Skeletal muscle satellite cell (primary cell): Measurements from ENCODE around the gene P2RY4. TPM values are rescaled to one million over a fixed set of nuclear protein-coding genes. Genes with fewer than 3 reads are reported as not detected.
"Not testable (repeated sequence)": the region's sequence is repeated elsewhere in the genome, so short reads cannot be mapped to it uniquely, and the experiment has no call there.

Experiments
- H3K27me3 ChIP-seq: 2 replicates; pipeline ENCODE4 v1.7.0; 2013; ENCODE audit warnings: low read length; ENCODE audit not compliant: control insufficient read depth, insufficient read depth
- H3K36me3 ChIP-seq: 2 replicates; pipeline ENCODE4 v1.7.0; 2013; ENCODE audit warnings: mild to moderate bottlenecking, control low read depth, low read length; ENCODE audit not compliant: insufficient read depth
- H3K4me1 ChIP-seq: 2 replicates; pipeline ENCODE4 v1.7.0; 2013; ENCODE audit warnings: low read length; ENCODE audit not compliant: control insufficient read depth, insufficient read depth
- H3K4me2 ChIP-seq: 2 replicates; pipeline ENCODE4 v1.7.0; 2013; ENCODE audit warnings: mild to moderate bottlenecking, low read length
- H3K4me3 ChIP-seq: 2 replicates; pipeline ENCODE4 v1.7.0; 2013; ENCODE audit warnings: low read length
- H3K9ac ChIP-seq: 2 replicates; pipeline ENCODE4 v1.7.0; 2013; ENCODE audit warnings: mild to moderate bottlenecking, low read depth, low read length, moderate library complexity
- H3K9me3 ChIP-seq: replicated peaks from 2 replicates; pipeline ENCODE4 v1.7.0; 2013; ENCODE audit warnings: mild to moderate bottlenecking, control low read depth, low read length
- small RNA-seq: library from RNA; depleted of rRNA; stranded (forward); fragments of <200 nt; gene quantifications from one replicate; pipeline ENCODE3, GENCODE V24; 2012

P2RY4 gene

DNA sequence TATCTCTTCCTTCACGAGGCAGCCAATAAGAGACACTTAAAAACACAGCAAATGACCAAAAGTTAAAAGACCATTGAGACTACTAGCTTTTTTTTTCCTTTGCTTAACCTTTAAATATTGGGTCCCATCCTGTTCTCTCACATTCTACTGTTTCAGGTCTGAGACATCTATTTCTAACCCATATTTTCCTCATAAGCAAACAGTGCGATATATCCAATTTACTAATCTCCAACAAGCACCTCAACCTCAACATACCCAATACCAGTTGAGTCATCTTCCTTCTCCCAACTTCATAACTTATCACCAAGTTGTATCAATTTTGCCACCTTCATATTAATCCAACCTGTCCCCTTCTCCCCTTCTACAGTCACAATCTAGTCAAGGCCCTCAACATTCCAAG is 18.5 kb downstream of the P2RY4 start:
- H3K27me3 ChIP-seq: peaks cover 14% of the 10 kb centered on the region
- H3K36me3 ChIP-seq: no peaks in the 10 kb centered on the region
- H3K4me1 ChIP-seq: no peaks in the 10 kb centered on the region
- H3K4me3 ChIP-seq: no peak overlapping the region
- H3K9ac ChIP-seq: no peak overlapping the region
- no peaks in the 10 kb centered on the region for H3K9me3 ChIP-seq
- no peak overlapping the region for H3K4me2 ChIP-seq

DNA sequence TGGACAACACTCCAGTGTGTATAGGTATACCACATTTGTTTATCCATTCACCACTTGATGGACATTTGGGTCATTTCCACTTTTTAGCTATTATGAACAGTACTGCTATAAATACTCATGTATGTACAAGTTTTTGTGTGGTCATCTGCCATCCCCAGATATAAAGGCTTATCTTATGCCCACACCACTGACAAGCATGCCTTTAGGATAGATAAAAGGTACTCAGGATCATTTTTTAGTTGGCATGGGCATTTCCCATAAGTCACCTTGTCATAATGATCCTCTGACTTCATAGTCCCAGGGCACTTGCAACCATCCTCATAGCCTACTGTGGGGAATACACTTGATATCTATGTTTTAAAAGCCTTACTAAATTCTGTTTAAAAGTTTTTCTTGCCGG is 19.3 kb downstream of the P2RY4 start:
- Histone ChIP-seq H3K9ac (no peak overlapping the region), H3K4me3 (no peak overlapping the region), H3K4me1 (no peaks in the 10 kb centered on the region), H3K4me2 (no peak overlapping the region), H3K36me3 (no peaks in the 10 kb centered on the region), H3K27me3 (peaks cover 14% of the 10 kb centered on the region), H3K9me3 (no peaks in the 10 kb centered on the region)

DNA sequence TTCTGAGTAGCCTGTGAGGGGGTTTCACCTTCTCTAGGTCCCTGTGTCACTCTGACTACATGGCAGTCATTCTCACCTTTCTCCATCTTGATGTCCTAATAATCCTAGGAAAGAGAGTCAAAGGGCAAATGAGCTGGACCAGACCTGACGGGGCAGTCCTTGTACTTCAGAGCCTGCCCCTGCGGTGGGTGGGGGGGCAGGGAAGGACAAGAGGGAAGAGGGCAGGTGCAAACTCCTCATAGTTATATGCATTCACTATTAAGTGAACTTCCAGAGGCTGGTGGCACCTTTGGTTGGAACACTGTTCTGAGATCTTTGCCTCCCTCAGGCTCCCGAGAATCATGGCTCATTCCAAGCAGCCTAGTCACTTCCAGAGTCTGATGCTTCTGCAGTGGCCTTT is 25.6 kb downstream of the P2RY4 start, which contains the start of gene AWAT1:
Gene AWAT1 (plus strand): TSS at position 301 of the 400 bp plus-strand sequence. CDS start 41 bp downstream, at position 342.
- H3K4me2 ChIP-seq: no peak within 1 kb of the TSS
- H3K9ac ChIP-seq: no peak within 1 kb of the TSS
- H3K27me3 ChIP-seq: peaks cover 12% of the 10 kb centered on the region
- no peak within 1 kb of the TSS for H3K4me3 ChIP-seq
- no peaks in the 10 kb centered on the region for H3K36me3 ChIP-seq
- no peaks in the 10 kb centered on the region for H3K9me3 ChIP-seq
- H3K4me1 ChIP-seq: no peaks in the 10 kb centered on the region

DNA sequence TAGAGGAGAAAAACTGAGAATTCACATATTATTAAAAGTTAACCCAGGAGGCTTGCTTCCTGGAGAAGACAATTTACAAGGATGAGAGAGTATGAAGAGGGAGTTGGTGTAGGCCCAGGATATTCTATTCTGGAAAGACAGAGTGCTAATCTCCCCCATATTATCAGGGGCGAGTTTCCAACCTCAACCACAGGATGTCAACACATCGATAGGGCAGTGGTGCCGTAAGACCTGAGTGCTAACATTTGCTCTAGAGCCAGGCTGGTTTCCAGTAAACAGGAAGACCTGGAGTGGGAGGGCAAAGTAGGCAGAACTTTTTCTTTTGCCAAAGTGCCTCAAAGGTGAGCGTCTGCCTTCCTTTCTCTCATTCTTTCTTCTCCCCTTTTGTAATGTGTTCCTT is 28.3 kb downstream of the P2RY4 start:
- H3K27me3 ChIP-seq: peaks cover 4% of the 10 kb centered on the region
- no peak overlapping the region for H3K9ac ChIP-seq
- H3K36me3 ChIP-seq: no peaks in the 10 kb centered on the region
- H3K4me3 ChIP-seq: no peak overlapping the region
- H3K4me2 ChIP-seq: no peak overlapping the region
- no peaks in the 10 kb centered on the region for H3K4me1 ChIP-seq
- H3K9me3 ChIP-seq: no peaks in the 10 kb centered on the region

DNA sequence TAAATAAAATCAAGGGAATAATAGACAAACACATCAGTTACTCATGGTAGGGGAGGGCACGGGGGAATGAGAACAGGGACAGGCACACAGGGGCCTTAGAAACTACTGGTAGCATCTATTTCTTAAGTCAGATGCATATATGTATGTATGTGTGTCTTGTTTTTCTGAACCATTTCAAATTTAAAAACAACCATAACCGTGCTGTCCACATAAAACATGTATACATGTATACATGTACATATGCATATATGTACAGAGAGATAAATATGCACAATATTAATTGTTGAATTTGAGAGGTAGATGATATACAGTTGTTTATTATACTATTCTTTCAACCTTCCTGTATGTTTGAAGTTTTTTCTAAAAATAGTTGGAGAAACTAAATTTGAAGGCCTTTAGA is 33.3 kb downstream of the P2RY4 start:
- Histone ChIP-seq H3K9ac (no peak overlapping the region), H3K4me3 (no peak overlapping the region), H3K27me3 (no peaks in the 10 kb centered on the region), H3K9me3 (no peaks in the 10 kb centered on the region), H3K4me1 (no peaks in the 10 kb centered on the region), H3K36me3 (no peaks in the 10 kb centered on the region), H3K4me2 (no peak overlapping the region)

DNA sequence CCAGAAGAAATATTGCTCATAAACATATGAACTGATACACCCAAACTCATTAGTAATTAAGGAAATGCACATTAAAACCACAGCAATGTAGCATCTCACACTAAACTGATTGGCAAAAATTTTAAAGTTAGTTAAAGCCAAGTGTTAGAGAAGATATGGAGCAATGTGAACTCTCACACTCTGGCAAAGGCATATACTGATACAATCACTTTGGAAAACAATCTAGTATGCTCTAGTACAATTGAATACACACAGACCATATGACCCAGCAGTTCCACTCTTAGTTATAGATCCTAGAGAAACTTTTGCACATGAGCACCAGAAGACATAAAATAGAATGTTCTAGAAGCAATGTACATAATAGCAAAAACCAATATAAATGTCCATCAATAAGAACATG is 34.0 kb downstream of the P2RY4 start:
- no peaks in the 10 kb centered on the region for H3K4me1 ChIP-seq
- H3K36me3 ChIP-seq: no peaks in the 10 kb centered on the region
- H3K27me3 ChIP-seq: peaks cover 3% of the 10 kb centered on the region
- no peak overlapping the region for H3K4me2 ChIP-seq
- H3K4me3 ChIP-seq: no peak overlapping the region
- no peak overlapping the region for H3K9ac ChIP-seq
- no peaks in the 10 kb centered on the region for H3K9me3 ChIP-seq

DNA sequence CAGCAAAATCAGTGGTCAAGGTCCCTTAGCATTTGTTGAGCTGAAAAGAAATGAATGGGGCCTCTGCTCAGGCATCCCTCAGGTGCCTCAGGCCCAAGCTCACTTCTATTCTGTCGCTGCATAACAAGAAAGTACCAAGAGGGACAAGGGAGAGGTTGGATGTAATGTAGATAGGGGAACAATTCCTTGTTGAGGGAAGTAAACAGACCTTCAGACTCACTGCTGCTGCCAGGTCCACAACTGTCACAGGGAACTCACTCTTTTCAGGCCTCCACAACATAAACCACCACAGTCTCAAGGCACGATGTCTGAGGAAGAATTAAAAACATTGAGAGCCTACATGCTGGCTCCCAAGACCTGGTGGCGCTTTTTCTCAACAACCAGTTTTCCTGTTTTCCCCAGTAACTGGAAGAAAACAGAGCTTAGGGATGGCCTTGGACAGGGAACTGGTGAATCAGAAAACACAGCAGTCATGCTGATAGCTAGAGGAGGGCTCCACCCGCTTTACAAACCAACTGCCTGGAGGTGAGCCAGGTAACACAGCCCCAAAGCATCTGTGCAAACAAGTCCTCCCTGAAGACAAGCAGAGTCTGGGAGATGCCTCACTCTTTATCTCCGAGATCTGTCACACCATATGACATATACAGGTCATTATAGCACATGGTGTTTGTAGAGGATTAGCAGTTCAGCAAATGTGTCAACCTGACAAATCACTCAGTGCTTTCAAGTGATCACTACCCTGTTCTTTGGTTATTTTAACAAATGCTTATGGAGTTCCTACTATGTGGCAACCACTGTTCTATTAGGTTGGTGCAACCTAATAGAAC is 39.9 kb downstream of the P2RY4 start:
- Histone ChIP-seq H3K4me1 (no peaks in the 10 kb centered on the region), H3K9ac (no peak overlapping the region), H3K9me3 (no peaks in the 10 kb centered on the region), H3K4me2 (no peak overlapping the region), H3K4me3 (no peak overlapping the region), H3K36me3 (no peaks in the 10 kb centered on the region), H3K27me3 (peaks cover 3% of the 10 kb centered on the region)

DNA sequence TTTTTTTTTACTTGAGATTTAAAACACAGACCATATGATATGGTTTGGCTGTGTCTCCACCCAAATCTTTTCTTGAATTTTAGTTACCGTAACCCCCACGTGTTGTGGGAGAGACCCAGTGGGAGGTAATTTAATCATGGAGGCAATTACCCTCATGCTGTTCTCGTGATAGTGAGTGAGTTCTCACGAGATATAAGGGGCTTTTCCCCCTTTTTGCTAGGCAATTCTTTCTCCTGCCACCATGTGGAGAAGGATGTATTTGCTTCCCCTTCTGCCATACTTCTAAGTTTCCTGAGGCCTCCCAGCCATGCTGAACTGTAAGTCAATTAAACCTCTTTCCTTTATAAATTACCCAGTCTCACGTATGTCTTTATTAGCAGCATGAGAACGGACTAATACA is 50.4 kb downstream of the P2RY4 start:
- H3K27me3 ChIP-seq, H3K9me3 ChIP-seq, H3K36me3 ChIP-seq, H3K4me3 ChIP-seq, H3K9ac ChIP-seq, H3K4me1 ChIP-seq, H3K4me2 ChIP-seq: not testable (repeated sequence)

GRCh38 chrX:70208479-70208878 is 51.5 kb downstream of the P2RY4 start:
- Histone ChIP-seq H3K4me1 (no peaks in the 10 kb centered on the region), H3K4me3 (no peak overlapping the region), H3K4me2 (no peak overlapping the region)

More at GRCh38 chrX:70208479-70208878, 51.5 kb downstream of the P2RY4 start:
- H3K27me3 ChIP-seq: peaks cover 6% of the 10 kb centered on the region
- H3K36me3 ChIP-seq: no peaks in the 10 kb centered on the region
- no peak overlapping the region for H3K9ac ChIP-seq
- no peaks in the 10 kb centered on the region for H3K9me3 ChIP-seq

Small RNAs within 50 kb of the gene (small RNA-seq; reads per million reads assigned to genes)
- not detected for gene RNA5SP507
